WTC11 (cell line): ENCODE data around the gene ORAI1. TPM values are rescaled to one million over a fixed set of nuclear protein-coding genes. Genes with fewer than 3 reads are reported as not detected.

Experiments used
- ATAC-seq: fragments of 200-7000 bp; cut with Tn5 transposase; 2 replicates; pipeline ENCODE4 v1.10.0; 2021; ENCODE audit warnings: mild to moderate bottlenecking, moderate library complexity
- CTCF ChIA-PET: fragments of 300-600 bp; sonication (Branson Sonifier 250); formaldehyde crosslinking; loops from one replicate; lab custom pipeline; 2021; ENCODE audit warnings: antibody characterized with exemption; lab: Charles Lee
- POLR2A ChIA-PET: fragments of 350-600 bp; sonication (Branson Sonifier 250); formaldehyde crosslinking; loops from one replicate; lab custom pipeline; 2021; ENCODE audit warnings: antibody characterized with exemption; lab: Charles Lee
- DNase-seq: peaks from one replicate; pipeline ENCODE4 v3.0.0; 2021; ENCODE audit warnings: low spot score
- H3K27ac Mint-ChIP-seq: 2 replicates; pipeline ENCODE4 v1.8.0; 2021; ENCODE audit warnings: mixed read lengths
- H3K27me3 Mint-ChIP-seq: 2 replicates; pipeline ENCODE4 v1.8.0; 2021; ENCODE audit warnings: low read depth, mild to moderate bottlenecking, moderate library complexity, mixed read lengths
- H3K36me3 Mint-ChIP-seq: 2 replicates; pipeline ENCODE4 v1.8.0; 2021; ENCODE audit warnings: mixed read lengths
- H3K4me1 Mint-ChIP-seq: 2 replicates; pipeline ENCODE4 v1.8.0; 2022; ENCODE audit warnings: mixed read lengths
- H3K4me3 Mint-ChIP-seq: 2 replicates; pipeline ENCODE4 v1.8.0; 2021; ENCODE audit warnings: mild to moderate bottlenecking, moderate library complexity, mixed read lengths
- H3K9me3 Mint-ChIP-seq: 2 replicates; pipeline ENCODE4 v1.8.0; 2021; ENCODE audit warnings: mixed read lengths
- ARID4B ChIP-seq: sonication (generic); formaldehyde crosslinking; IDR thresholded peaks from 2 replicates; pipeline ENCODE4 v1.8.0; 2023; ENCODE audit warnings: missing genetic modification reagents, mild to moderate bottlenecking, borderline replicate concordance
- CTCF ChIP-seq: fragments of 200-600 bp; IDR thresholded peaks from 2 replicates; pipeline ENCODE4 v1.8.0; 2022; ENCODE audit warnings: antibody characterized with exemption
- ETV6 ChIP-seq: sonication (generic); formaldehyde crosslinking; IDR thresholded peaks from 2 replicates; pipeline ENCODE4 v1.8.1; 2022; ENCODE audit warnings: mild to moderate bottlenecking, missing genetic modification reagents
- MXD4 ChIP-seq: fragments of 250-450 bp; sonication (Bioruptor Pico); IDR thresholded peaks from 2 replicates; pipeline ENCODE4 v1.8.0; 2021; ENCODE audit warnings: mild to moderate bottlenecking, moderate library complexity, borderline replicate concordance
- NR2C2 ChIP-seq: sonication (generic); formaldehyde crosslinking; IDR thresholded peaks from 2 replicates; pipeline ENCODE4 v1.8.0; 2022; ENCODE audit warnings: mild to moderate bottlenecking, missing genetic modification reagents
- NR3C1 ChIP-seq: sonication (generic); formaldehyde crosslinking; conservative IDR thresholded peaks from 2 replicates; pipeline ENCODE4 v1.8.1; 2023; ENCODE audit warnings: low read depth, mild to moderate bottlenecking, missing genetic modification reagents
- OVOL2 ChIP-seq: fragments of 250-450 bp; sonication (Bioruptor Pico); IDR thresholded peaks from 2 replicates; pipeline ENCODE4 v1.9.0; 2021; ENCODE audit warnings: mild to moderate bottlenecking, borderline replicate concordance
- SMAD3 ChIP-seq: sonication (generic); formaldehyde crosslinking; IDR thresholded peaks from 2 replicates; pipeline ENCODE4 v1.8.0; 2022; ENCODE audit warnings: missing genetic modification reagents, mild to moderate bottlenecking, borderline replicate concordance
- SOX15 ChIP-seq: fragments of 250-450 bp; sonication (Bioruptor Pico); IDR thresholded peaks from 2 replicates; pipeline ENCODE4 v1.9.0; 2021; ENCODE audit warnings: mild to moderate bottlenecking
- ZBTB43 ChIP-seq: sonication (generic); formaldehyde crosslinking; IDR thresholded peaks from 2 replicates; pipeline ENCODE4 v1.8.1; 2023; ENCODE audit warnings: mild to moderate bottlenecking, missing genetic modification reagents
- ZMAT4 ChIP-seq: fragments of 250-450 bp; sonication (Bioruptor Pico); IDR thresholded peaks from 2 replicates; pipeline ENCODE4 v1.9.0; 2021; ENCODE audit warnings: mild to moderate bottlenecking
- ZNF138 ChIP-seq: sonication (generic); formaldehyde crosslinking; conservative IDR thresholded peaks from 2 replicates; pipeline ENCODE4 v1.8.1; 2022; ENCODE audit warnings: mild to moderate bottlenecking, moderate library complexity, missing genetic modification reagents
- ZNF317 ChIP-seq: sonication (generic); formaldehyde crosslinking; IDR thresholded peaks from 2 replicates; pipeline ENCODE4 v1.8.1; 2023; ENCODE audit warnings: low read depth, mild to moderate bottlenecking, moderate library complexity, missing genetic modification reagents, borderline replicate concordance
- ZNF396 ChIP-seq: fragments of 250-450 bp; sonication (Bioruptor Pico); IDR thresholded peaks from 2 replicates; pipeline ENCODE4 v1.8.0; 2021; ENCODE audit warnings: mild to moderate bottlenecking, moderate library complexity, borderline replicate concordance
- total RNA-seq: library from RNA; stranded (reverse); gene quantifications from 3 replicates; pipeline ENCODE4 v1.2.3, GENCODE V29; 2021
- TF ChIP-seq, protein P1 (sequence below): fragments of 250-450 bp; sonication (Bioruptor Pico); IDR thresholded peaks from 2 replicates; pipeline ENCODE4 v1.9.0; 2021; ENCODE audit warnings: moderate library complexity, mild to moderate bottlenecking, inconsistent platforms, borderline replicate concordance
- TF ChIP-seq, protein P2 (sequence below): sonication (generic); formaldehyde crosslinking; IDR thresholded peaks from 2 replicates; pipeline ENCODE4 v1.8.1; 2023; ENCODE audit warnings: mild to moderate bottlenecking, missing genetic modification reagents, moderate library complexity
- TF ChIP-seq, protein P3 (sequence below): sonication (generic); formaldehyde crosslinking; IDR thresholded peaks from 2 replicates; pipeline ENCODE4 v1.8.1; 2022; ENCODE audit warnings: mild to moderate bottlenecking, moderate library complexity, missing genetic modification reagents

Gene ORAI1
- total RNA-seq, 1 experiment from 2014 or later: 27.7 TPM

DNA sequence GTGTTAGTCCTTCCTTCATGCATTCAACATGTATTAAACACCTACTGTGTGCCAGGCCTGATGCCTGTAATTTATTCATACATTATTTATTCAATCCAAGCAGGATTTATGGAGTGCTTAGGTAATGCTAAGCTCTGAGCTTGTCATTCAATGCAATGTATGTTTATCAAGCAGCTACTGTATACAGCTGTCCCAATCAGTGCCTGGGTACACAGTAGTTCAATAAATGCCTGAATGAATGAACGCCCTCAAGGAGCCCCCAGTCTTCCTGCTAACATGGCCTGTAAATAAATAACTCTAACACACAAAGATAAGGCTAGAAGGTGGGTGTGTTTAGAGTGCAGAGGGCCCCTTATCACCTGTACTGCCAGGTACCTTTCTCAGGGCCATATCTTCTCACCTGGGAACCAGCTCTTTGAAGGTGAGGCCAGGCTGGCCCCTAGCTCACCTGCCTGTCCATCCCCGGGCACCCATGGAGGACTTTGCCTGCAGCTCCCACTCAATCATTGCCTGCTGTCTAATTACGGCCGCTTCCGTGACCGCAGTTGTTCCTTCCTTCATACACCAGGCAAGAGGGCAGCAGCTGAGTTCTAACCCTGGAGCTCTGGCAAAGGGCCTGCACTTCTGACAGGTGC, 25.5 kb upstream of the ORAI1 start:
- Mint-ChIP-seq H3K9me3 (no peaks in the 10 kb centered on the region), H3K36me3 (peaks cover 9% of the 10 kb centered on the region), H3K4me3 (no peak overlapping the region), H3K27me3 (no peaks in the 10 kb centered on the region; the same call in 1 of the 2 replicates), H3K4me1 (peaks cover under 1% of the 10 kb centered on the region; the same call in 1 of the 2 replicates), H3K27ac (peak overlapping the region; percentile 74)
- DNase-seq: no peak
- TF ChIP-seq NR2C2 (CRISPR knock-in tag): no peak
- TF ChIP-seq ZMAT4 (CRISPR knock-in tag): no peak
- TF ChIP-seq ARID4B (CRISPR knock-in tag): no peak
- no peak for TF ChIP-seq ZNF396 (CRISPR knock-in tag)
- TF ChIP-seq, protein P1, sequence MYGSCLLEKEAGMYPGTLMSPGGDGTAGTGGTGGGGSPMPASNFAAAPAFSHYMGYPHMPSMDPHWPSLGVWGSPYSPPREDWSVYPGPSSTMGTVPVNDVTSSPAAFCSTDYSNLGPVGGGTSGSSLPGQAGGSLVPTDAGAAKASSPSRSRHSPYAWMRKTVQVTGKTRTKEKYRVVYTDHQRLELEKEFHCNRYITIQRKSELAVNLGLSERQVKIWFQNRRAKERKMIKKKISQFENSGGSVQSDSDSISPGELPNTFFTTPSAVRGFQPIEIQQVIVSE (CRISPR knock-in tag): no peak
- TF ChIP-seq, protein P2, sequence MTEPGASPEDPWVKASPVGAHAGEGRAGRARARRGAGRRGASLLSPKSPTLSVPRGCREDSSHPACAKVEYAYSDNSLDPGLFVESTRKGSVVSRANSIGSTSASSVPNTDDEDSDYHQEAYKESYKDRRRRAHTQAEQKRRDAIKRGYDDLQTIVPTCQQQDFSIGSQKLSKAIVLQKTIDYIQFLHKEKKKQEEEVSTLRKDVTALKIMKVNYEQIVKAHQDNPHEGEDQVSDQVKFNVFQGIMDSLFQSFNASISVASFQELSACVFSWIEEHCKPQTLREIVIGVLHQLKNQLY (CRISPR knock-in tag): no peak
- TF ChIP-seq SMAD3: no peak
- TF ChIP-seq ZNF317 (CRISPR knock-in tag): no peak
- TF ChIP-seq OVOL2: no peak
- TF ChIP-seq ZBTB43: no peak
- TF ChIP-seq, protein P3, sequence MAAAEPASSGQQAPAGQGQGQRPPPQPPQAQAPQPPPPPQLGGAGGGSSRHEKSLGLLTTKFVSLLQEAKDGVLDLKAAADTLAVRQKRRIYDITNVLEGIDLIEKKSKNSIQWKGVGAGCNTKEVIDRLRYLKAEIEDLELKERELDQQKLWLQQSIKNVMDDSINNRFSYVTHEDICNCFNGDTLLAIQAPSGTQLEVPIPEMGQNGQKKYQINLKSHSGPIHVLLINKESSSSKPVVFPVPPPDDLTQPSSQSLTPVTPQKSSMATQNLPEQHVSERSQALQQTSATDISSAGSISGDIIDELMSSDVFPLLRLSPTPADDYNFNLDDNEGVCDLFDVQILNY (CRISPR knock-in tag): no peak
- TF ChIP-seq CTCF: no peak
- TF ChIP-seq SOX15 (CRISPR knock-in tag): no peak
- POLR2A ChIA-PET: no interaction called here
- ATAC-seq: no peak
- CTCF ChIA-PET: interaction anchor here (0.8 to 1.3 kb wide), 3 partner anchors 23 to 31 kb away, joined by 3 to 5 read pairs (median 4); no protein-coding TSS in a partner anchor

DNA sequence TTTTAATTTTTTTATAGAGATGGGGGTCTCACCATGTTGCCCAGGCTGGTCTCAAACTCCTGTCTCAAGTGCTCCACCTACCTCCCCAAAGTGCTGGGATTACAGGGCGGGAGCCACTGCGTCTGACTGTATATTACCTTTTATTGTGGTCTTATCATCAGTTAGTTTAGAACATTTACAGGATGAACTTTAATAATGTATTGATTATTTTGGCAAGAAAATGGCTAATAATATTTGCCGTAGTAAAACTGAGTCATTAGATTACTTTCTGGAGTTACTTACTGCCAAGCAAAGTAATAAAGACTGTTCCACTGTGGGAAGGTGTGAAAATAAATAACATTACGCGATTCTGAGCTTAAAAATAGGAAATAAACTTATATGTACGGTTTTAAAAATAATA, 23.6 kb upstream of the ORAI1 start:
- TF ChIP-seq ETV6: no peak
- no peak for TF ChIP-seq NR3C1 (CRISPR knock-in tag)
- TF ChIP-seq ZNF138 (CRISPR knock-in tag): no peak
- no peak for TF ChIP-seq MXD4 (CRISPR knock-in tag)
- H3K27ac Mint-ChIP-seq: no peak overlapping the region
- H3K4me3 Mint-ChIP-seq: no peak overlapping the region
- no peaks in the 10 kb centered on the region for H3K4me1 Mint-ChIP-seq
- no peaks in the 10 kb centered on the region; the same call in 1 of the 2 replicates for H3K27me3 Mint-ChIP-seq
- CTCF ChIA-PET: interaction anchor here (0.7 kb wide), 1 partner anchor 23 kb away, joined by 5 read pairs; no protein-coding TSS in a partner anchor
- DNase-seq (no peak), ATAC-seq (no peak)
- H3K9me3 Mint-ChIP-seq: no peaks in the 10 kb centered on the region
- H3K36me3 Mint-ChIP-seq: 0 out of 2 replicates have a peak, but pooled peaks cover 2% of the 10 kb centered on the region
- POLR2A ChIA-PET: no interaction called here
